Type B pancreatic cell (in vitro differentiated cells): Measurements from ENCODE around the gene GNB1L. TPM values are rescaled to one million over a fixed set of nuclear protein-coding genes. Genes with fewer than 3 reads are reported as not detected.

Experiments used
- DNase-seq: peaks from one replicate; pipeline ENCODE4 v3.0.0; 2021; ENCODE audit warnings: mixed read lengths; ENCODE audit not compliant: unreplicated experiment; ENCODE audit errors: extremely low spot score
- H3K27ac Mint-ChIP-seq: 2 replicates; pipeline ENCODE4 v1.8.0; 2021; ENCODE audit warnings: mild to moderate bottlenecking, mixed read lengths
- H3K27me3 Mint-ChIP-seq: 2 replicates; pipeline ENCODE4 v1.8.0; 2021; ENCODE audit warnings: mixed read lengths
- H3K36me3 Mint-ChIP-seq: 2 replicates; pipeline ENCODE4 v1.8.0; 2021; ENCODE audit warnings: mixed read lengths
- H3K4me1 Mint-ChIP-seq: one replicate; pipeline ENCODE4 v1.8.0; 2021; ENCODE audit warnings: mixed read lengths; ENCODE audit not compliant: unreplicated experiment
- H3K4me3 Mint-ChIP-seq: 2 replicates; pipeline ENCODE4 v1.8.0; 2021; ENCODE audit warnings: mild to moderate bottlenecking, mixed read lengths
- H3K9me3 Mint-ChIP-seq: 2 replicates; pipeline ENCODE4 v1.8.0; 2021; ENCODE audit warnings: mixed read lengths
- CTCF ChIP-seq: fragments of 200-600 bp; sonication (generic); conservative IDR thresholded peaks from 2 replicates; pipeline ENCODE4 v1.5.0; 2021; ENCODE audit warnings: antibody characterized with exemption, mild to moderate bottlenecking
- total RNA-seq: library from RNA; stranded (reverse); gene quantifications from 2 replicates; pipeline ENCODE4 v1.2.1, GENCODE V29; 2021; ENCODE audit warnings: low replicate concordance

GNB1L gene
- total RNA-seq, 1 donor from 2014 or later, result 7.7 TPM

GRCh38 chr22:19807161-19807913 lies 47.3 kb downstream of the GNB1L start:
- Mint-ChIP-seq H3K4me1 (peaks cover 10% of the 10 kb centered on the region), H3K27ac (peak overlapping the region; percentile 72), H3K4me3 (no peak overlapping the region), H3K36me3 (no peaks in the 10 kb centered on the region), H3K27me3 (no peaks in the 10 kb centered on the region), H3K9me3 (no peaks in the 10 kb centered on the region)
- no peak for DNase-seq
- TF ChIP-seq CTCF, result no peak

- Mint-ChIP-seq H3K4me3 (no peak overlapping the region), H3K9me3 (no peaks in the 10 kb centered on the region), H3K27me3 (no peaks in the 10 kb centered on the region), H3K4me1 (peaks cover 17% of the 10 kb centered on the region), H3K27ac (peak overlapping the region; percentile 72), H3K36me3 (no peaks in the 10 kb centered on the region)
- TF ChIP-seq CTCF, result no peak
- no peak for DNase-seq
Measured at GRCh38 chr22:19806213-19807160, 48.2 kb downstream of the GNB1L start.

- H3K27ac Mint-ChIP-seq, result no peak overlapping the region
- DNase-seq, result no peak
- H3K36me3 Mint-ChIP-seq, result no peaks in the 10 kb centered on the region
- no peaks in the 10 kb centered on the region for H3K27me3 Mint-ChIP-seq
- H3K9me3 Mint-ChIP-seq, result no peaks in the 10 kb centered on the region
- H3K4me1 Mint-ChIP-seq, result peaks cover 17% of the 10 kb centered on the region
- H3K4me3 Mint-ChIP-seq, result no peak overlapping the region
- no peak for TF ChIP-seq CTCF
Measured at GRCh38 chr22:19805821-19806212, 48.9 kb downstream of the GNB1L start.

GRCh38 chr22:19803736-19804267 lies 50.9 kb downstream of the GNB1L start:
- H3K4me3 Mint-ChIP-seq, result no peak overlapping the region
- H3K9me3 Mint-ChIP-seq, result no peaks in the 10 kb centered on the region
- no peaks in the 10 kb centered on the region for H3K36me3 Mint-ChIP-seq
- TF ChIP-seq CTCF, result no peak
- no peak overlapping the region for H3K27ac Mint-ChIP-seq
- H3K27me3 Mint-ChIP-seq, result no peaks in the 10 kb centered on the region
- no peak for DNase-seq
- peaks cover 22% of the 10 kb centered on the region for H3K4me1 Mint-ChIP-seq

- H3K9me3 Mint-ChIP-seq, result no peaks in the 10 kb centered on the region
- no peaks in the 10 kb centered on the region for H3K36me3 Mint-ChIP-seq
- peaks cover 22% of the 10 kb centered on the region for H3K4me1 Mint-ChIP-seq
- TF ChIP-seq CTCF, result no peak
- no peak overlapping the region for H3K4me3 Mint-ChIP-seq
- H3K27me3 Mint-ChIP-seq, result no peaks in the 10 kb centered on the region
- no peak for DNase-seq
- no peak overlapping the region for H3K27ac Mint-ChIP-seq
Measured at GRCh38 chr22:19802894-19803735, 51.6 kb downstream of the GNB1L start.
